Stimulated activated CD4-positive, alpha-beta T cell treated with anti-CD3 and anti-CD28 coated beads, Interleukin-1b, Interleukin-23, amount 100 ng/mL, for 4 hours (primary cell): ENCODE results near the gene ADGRF1.

Experiments used
- DNase-seq, 2 donors: peaks; one replicate each; pipeline ENCODE4 v3.0.0-alpha.2; 2020; ENCODE audit warnings: low read depth in 2 of 2

The ADGRF1 gene

DNA sequence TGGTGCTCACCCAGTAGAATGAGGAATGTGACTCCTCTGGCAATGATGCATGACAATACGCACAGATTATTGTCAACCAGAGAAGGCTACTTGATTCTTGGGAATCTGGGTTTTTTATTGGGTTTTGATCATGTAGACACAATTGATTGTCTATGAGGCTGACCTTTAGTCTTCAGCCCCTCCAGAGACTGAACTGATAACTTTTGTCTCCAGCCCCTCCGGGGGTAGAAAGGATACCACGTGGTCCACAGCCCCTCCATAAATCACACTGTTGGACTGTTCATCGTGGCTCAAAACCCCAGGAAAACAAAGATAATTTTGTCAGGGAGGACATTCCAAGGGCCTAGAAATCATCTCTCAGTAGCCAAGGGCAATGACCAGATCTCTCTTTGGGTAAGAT, 62.9 kb downstream of the ADGRF1 start:
- DNase-seq, result no peak

GRCh38 chr6:46974786-46975185, 67.3 kb downstream of the ADGRF1 start:
- no peak for DNase-seq

DNA sequence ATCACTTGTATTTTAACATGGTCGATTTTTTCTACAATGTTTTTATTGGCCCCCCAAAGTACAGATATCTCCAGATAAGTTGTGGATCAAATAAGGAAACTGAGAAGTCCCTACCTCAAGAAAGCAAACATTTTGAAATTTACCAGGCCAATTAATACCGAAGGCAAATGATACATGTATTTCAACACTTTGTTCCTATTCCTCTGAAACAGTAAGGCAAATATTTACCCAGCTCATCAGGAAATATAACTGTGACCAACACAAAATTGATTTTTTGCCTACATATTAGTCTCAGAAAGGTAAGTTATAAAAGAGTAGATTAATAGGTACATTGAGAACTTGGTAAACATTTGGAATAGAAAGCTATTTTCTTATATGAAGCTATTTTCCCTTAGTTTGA, 69.1 kb downstream of the ADGRF1 start:
- no peak for DNase-seq

GRCh38 chr6:46972531-46972930, 69.6 kb downstream of the ADGRF1 start:
- DNase-seq, result no peak

GRCh38 chr6:46969206-46969605, 72.9 kb downstream of the ADGRF1 start:
- no peak for DNase-seq

GRCh38 chr6:46967826-46968349, 74.2 kb downstream of the ADGRF1 start:
- no peak for DNase-seq

DNA sequence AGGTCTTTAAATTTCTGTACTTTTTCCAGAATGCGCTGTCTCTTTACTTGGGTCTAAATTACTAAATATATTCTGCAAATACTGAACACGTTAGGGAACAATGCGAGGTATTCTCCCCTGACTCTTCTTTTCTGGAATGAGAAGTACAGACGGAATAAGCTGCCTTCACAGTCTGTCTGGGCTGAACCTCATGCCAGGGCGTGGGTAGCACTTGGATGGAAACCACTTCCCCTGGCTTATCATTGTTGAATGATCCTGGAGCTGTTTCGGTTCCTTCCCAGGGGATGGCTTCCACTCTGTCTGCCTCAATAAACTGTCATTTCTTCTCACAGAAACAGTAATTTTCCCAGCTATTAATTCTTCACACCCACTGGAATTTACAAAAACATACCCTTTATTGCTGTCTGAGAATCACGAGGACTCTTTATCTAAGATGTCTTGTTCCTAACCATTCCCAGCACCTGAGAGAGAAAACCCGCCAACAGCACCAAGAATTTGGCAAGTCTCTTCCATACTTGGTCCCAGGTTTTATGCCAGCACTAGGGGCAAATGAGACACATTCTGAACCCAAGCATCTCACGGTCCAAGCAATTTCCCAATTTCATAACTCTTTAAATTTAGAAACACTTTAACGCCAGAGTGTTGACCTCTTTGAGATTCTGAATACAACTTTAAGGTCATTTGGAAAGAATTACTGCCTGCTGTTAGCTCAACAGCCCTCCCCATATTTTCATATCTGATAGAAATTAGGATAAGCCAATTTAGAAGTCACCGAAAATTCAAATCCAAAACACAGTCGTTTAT, 77.2 kb downstream of the ADGRF1 start:
- no peak for DNase-seq

DNA sequence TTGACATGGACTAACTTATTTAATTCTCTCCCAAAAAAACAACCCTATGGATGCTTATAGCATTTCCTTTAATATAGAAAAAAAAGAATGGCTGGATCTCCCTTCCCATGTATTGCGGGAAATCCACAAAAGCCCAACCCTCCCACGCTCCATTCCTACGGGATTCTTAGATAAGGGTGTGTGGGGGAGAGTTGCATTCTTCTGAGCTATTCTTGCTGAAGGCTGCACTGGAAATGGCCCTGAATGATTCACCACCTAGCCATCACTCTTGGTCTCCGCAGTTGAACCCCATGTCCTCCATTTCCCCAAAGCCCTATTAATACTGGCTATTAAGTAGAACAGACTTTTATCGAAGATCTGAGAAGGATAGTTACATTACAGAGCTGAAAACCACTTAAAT, 78.5 kb downstream of the ADGRF1 start:
- DNase-seq, result no peak

GRCh38 chr6:46963039-46963438, 79.1 kb downstream of the ADGRF1 start:
- DNase-seq, result no peak

GRCh38 chr6:46961711-46962110, 80.4 kb downstream of the ADGRF1 start:
- no peak for DNase-seq

DNA sequence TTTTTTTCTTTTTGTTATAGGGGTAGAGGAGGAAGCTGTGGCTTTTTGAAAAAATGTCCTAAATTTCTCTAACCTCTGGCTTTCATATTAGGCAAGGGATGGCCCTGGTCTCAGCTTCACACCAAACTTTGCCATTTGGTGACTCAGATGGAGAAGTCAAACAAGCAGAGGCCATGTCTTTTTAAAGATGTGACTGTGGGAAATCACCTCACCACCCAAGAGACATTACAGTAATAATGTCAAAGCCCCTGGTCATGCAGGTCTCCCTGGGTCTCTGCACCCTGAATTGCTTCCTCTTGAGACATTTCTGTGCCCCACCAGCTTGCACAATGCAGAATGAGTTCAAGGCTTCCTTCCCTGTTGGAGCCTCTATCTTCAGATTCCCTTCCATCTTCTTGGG, 80.9 kb downstream of the ADGRF1 start:
- DNase-seq, result no peak

DNA sequence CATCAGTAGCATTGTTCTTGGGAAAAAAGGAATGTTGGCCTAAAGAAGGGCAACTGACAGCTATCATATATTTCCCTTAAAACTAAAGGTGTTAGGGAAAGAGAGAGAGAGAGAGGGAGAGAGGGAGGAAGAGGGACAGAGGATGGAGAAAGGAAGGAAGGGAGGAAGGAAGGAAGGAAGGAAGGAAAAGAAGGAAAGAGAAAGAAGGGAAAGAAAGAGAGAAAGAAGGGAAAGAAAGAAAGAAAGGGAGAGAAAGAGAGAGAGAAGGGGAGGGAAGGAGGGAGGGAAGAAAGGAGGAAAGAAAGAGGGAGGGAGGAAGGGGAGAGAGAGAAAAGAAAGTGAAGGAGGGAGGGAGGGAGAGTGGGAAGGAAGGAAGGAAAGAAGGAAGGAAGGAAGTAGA, 82.7 kb downstream of the ADGRF1 start:
- DNase-seq, result no peak

GRCh38 chr6:46956409-46956808, 85.7 kb downstream of the ADGRF1 start:
- DNase-seq, result no peak

- no peak for DNase-seq
Measured at GRCh38 chr6:46954837-46955451, 87.2 kb downstream of the ADGRF1 start.

- DNase-seq, result no peak
Measured at GRCh38 chr6:46953921-46954320, 88.2 kb downstream of the ADGRF1 start.

- DNase-seq, result no peak
Measured at GRCh38 chr6:46949632-46950280, 92.4 kb downstream of the ADGRF1 start.

GRCh38 chr6:46948699-46949098, 93.4 kb downstream of the ADGRF1 start:
- no peak for DNase-seq
